ENCODE results near the gene EPHB1.
"Not testable (repeated sequence)": the region's sequence is repeated elsewhere in the genome, so short reads cannot be mapped to it uniquely, and the experiment has no call there.

The EPHB1 gene

DNA sequence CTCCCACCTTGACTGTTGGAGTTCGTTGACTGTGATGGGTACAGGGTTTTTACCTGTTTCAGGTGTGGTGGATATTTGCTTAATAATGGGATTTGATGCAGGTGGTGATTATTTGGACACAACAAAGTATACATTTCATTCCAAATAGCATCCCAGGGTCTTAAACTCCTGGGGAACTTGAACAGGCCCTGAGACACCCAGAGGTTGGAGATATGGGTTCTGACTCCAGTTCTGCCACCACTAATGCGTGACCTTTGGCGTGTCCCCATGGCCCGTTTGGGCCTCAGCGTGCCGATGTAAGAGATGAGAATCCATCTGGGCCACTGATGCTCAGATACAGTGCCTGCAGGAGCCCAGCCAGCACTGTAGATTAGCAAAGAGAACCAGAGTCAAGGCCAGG is 264.5 kb downstream of the EPHB1 start:
- no peak for DNase-seq

DNA sequence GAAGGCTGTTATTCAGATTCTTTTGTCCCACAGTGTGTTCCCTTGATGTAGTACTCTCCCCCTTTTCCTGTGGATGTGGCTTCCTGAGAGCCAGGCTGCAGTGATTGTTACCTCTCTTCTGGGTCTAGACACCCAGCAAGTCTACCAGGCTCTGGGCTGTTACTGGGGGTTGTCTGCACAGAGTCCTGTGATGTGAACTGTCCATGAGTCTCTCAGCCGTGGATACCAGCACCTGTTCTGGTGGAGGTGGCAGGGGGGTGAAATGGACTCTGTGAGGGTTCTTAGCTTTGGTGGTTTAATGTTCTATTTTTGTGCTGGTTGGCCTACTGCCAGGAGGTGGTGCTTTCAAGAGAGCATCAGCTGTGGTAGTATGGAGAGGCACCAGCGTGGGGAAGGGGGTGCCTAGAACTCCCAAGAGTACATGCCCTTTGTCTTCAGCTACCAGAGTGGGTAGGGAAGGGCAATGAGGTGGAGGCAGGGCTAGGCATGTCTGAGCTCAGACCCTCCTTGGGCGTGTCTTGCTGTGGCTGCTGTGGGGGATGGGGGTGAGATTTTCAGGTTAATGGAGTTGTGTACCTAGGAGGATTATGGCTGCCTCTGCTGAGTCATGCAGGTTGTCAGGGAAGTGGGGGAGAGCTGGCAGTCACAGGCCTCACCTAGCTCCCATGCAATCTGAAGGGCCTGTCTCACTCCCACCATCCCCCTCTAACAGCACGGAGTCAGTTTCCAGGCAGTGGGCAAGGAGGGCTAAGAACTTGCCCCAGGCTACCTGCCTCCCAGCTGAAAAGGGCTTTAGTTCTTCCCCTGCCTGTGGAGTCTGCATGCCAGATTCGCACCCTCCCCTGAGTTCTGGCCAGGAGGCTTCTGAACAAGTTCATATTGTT is 272.0 kb downstream of the EPHB1 start:
- DNase-seq = not testable (repeated sequence)

DNA sequence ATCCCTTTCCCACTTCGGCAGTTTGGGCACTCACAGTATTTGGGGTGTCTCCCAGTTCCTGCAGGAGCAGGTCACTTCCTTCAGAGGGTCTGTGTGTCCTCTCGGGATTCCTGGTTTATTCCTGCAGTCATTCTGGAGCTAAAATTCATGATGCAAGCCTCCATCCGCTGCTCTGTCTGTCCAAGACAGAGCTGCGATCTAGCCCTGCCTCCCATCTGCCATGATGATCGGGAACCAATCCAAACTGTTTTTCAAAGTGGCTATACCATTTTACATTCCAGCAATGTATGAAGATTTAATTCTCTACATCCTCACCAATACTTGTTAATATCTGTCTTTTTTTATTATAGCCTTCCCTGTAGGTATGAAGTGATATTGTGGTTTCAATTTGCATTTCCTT is 273.0 kb downstream of the EPHB1 start:
- DNase-seq = no peak

DNA sequence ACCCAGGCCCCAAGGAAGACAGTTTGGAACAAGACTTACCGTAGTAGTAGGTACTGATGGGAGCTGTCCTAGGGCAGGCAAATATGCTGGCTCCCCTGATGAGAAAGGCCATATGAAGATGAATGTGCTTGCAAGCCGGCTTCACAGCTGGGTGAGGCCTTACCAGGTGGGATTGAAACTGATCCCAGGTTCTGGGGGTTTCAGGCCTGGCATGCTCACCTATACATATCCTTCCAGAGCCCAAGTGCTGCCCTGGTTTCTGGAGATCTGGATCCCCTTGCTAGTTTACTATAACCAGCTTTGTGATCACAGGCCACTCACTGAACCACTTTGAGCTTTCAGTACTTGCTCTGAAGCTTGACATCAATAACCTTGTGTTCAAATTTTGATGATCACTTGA is 274.3 kb downstream of the EPHB1 start:
- no peak for DNase-seq

DNA sequence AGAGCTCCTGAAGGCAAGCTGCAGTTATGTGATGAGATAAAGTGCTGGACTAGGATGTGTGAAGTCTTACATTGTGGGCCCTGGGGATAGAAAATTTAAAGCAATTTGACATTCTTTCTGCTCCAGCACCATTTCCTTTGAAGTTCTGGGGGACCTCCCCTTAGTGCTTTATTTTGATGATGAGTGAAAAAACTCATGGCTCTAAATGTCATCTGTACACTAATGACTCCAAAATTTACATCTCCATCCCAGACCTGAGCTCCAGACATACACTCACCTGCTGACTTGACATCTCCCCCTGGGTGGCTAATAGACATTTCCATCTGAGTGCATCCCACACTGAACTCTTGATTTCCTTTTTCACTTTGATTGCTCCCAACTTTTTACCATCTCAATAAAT is 276.4 kb downstream of the EPHB1 start:
- no peak for DNase-seq

DNA sequence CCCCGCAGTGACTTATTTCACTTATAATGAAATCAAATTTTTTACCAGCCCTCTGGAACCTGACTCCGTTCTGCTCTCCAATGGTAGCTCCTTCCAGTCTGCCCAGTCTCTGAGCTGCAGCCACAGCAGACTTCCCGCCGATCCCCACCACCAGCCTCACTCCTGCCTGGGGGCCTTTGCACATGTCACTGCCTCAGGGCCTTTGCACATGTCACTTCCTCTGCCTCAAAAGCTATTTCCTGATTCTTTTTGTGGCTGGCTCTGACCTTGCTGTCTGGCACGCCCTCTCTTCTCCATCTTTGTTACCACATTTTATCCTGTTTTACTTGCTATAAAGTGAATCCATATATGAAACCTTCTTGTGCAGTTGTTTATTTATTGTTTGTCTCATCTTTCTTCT is 277.4 kb downstream of the EPHB1 start:
- DNase-seq = no peak

DNA sequence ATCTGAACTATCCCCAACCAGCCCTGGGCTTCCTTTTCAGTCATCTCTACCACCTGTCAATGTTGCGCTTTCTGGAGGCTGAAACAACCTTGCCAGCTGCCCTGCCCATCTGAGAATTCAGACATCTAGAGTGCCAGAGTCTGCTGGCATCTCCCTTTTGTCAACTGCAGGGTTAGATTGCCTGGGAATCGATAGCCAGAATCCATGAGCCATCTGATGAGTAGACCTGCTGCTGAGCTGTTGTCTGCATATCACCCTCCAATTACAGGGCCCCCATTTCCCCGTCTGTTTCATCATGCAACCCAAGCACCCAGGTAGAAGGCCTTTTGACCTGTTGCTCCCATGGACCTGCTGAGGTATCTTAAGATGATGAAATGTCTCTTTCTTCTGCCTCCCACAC is 280.1 kb downstream of the EPHB1 start:
- no peak for DNase-seq

DNA sequence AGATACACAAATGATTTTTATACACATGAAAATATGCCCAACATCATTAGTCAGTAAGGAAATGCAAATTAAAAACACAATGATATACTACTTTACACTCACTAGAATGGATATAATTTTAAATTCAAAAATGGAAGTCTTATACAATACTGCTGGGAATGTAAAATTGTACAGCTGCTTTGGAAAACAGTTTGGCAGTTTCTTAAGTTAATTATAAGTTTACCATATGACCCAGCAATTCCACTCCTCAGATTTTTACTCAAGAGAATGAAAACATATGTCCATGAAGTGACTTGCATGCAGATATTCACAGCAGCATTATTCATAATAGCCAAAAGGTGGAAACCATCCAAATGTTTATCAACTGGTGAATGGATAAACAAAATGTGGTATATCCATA is 281.3 kb downstream of the EPHB1 start:
- no peak for DNase-seq

DNA sequence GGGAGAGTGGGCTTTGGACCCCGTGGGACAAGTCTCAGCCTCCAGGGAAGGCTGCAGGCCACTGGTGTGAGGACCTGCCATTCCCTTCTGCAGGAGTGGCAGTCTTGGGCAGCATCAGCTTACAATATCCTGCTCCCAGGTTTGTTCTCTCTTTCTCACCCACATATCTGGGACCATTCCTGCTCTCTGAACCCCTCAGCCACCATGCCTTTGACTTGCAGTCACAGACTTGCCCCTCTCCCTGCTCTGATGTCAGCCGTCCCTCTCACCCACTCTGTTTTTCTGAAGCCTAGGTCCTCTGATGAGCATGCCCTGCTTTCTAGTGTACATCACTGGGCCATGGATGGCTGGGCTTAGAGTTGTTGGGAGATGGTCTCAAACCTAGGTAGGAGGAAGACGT is 282.1 kb downstream of the EPHB1 start:
- DNase-seq = no peak

DNA sequence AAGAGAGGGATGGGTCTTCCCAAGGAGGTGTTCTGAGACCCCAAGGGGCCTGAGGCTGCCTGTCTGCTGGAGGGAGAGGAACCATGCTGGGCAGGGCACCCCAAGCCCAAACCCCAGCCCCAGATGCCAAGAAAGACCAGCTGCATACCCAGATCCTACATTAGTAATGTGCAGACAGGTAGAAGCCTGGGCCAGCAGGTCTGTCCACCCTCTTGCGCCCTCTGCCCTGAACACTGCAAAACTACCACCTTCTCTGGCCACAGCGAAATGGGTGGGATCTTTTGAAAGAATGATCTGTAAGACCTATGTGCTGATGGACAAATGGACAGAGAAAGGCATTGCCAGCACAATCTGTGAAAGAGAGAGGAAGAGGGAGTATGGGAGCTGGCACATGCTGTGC is 283.2 kb downstream of the EPHB1 start:
- no peak for DNase-seq

DNA sequence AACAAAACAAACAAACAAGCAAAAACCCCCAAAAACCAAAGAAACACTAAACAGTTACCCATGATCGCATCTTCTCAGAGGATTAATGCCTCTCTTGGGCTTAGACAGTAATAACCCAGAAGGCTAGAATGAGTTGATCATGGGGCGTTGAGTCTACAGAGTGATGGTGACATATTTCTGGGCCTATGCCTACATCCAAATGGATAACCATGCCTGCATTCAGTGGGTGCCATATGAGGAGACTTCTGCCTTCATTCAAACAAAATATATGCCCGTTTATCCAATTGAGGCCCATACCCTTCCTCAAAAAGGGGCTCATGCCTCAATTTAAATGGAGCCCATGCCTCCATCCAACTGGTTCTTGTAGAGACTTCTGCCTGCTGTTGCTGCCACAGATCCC is 284.0 kb downstream of the EPHB1 start:
- no peak for DNase-seq

DNA sequence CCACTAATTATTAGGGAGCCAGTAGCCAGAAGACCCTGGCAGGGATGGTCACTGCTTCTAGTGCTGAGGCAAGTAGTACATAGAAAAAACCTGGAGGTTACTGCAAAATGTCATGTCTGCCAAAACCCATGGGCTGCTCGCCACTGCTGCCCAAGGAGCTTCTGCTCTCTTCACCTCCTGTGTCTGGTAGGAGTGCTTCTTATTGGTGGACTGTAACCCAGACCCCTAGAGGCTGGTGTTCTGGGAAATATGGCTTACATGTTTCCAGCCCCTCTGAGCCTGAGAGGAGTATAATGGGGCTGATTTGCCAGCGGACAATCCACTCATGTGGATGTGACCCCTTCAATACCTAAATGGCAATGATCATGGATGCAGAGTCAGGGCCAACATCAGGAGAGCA is 286.4 kb downstream of the EPHB1 start:
- no peak for DNase-seq

DNA sequence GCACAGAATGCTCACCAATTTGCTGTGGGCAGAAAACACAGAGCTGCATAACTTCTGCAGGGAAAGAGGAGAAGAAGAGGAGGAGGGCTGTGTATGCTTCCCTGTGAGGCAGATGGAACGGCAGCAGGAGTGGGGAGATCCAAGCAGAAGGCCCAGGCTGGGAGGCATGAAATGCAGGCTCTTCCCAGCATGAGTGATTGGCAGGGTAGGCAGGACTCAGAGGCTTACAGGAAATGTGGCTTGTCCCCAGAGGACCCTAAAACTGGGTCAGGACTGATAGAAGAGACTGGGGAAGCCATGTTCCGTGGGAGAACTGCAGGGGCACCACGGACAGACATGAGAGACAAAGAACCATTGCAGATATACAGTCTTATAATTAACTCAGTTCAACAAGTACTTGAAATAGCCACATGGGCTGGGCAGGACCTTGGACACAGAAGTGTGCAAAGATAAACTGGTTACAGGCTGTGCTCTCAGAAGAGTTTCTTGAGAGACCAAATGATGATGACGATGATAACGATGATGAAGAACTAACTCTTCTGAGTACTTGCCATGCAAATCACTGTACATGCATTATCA is 286.9 kb downstream of the EPHB1 start:
- peak; percentile 50 for DNase-seq

DNA sequence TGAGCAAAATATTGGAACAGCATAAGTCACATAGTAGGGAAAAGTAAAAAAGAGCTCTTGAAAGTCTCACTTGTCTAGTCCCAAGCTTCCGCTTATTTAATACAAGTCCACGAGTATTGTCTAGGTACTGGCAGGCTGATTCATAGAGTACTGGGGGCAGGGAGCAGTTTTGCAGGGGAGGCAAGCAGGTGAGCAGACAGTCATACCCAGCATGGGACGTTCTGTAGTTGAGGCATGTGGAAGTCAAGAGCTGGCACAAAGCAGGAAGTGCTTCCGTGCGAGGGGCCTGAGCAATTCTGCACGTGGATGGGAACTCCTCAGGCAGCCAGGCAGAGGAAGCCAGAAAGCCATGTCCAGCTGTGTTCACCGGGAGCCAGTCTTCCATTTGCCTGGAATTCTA is 287.6 kb downstream of the EPHB1 start:
- DNase-seq = no peak

DNA sequence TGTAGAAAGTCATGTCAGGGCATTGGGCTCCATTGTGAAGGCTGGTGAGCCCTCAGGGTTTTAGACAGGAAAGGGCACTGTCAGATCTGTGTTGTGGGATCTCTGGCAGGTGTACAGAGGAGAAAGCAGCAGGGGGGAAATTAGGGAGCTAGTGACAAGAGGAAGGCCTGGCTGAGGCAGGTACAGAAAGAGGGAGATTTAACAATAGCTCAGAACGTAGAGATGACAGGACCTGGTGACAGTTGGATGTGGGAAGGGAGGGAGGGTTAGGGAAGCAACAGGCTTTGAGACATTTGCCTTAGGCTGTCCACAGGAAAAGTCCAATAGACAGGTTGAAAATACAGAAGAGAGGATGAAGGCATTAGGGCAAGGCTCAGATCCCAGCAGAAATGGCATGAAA is 288.1 kb downstream of the EPHB1 start:
- no peak for DNase-seq

DNA sequence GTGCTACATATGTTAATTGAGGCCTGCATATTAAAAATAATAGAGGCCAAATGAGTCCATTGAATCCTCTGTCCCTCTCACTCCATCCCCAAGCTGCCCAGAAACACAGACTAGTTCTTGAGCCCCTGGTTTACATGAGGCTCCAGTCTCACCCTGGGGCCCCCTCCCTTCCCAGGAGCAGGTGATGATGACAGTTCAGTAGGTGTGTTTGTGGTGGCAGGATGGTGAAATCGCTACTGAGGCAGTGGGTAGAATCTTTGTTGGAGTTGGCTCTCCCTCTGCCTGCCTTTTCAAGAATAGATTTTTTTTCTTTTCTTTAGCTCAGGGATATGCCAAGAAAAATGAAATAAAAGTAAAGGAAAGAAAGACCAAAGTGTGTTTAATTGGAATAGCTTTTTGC is 288.7 kb downstream of the EPHB1 start:
- DNase-seq = no peak

DNA sequence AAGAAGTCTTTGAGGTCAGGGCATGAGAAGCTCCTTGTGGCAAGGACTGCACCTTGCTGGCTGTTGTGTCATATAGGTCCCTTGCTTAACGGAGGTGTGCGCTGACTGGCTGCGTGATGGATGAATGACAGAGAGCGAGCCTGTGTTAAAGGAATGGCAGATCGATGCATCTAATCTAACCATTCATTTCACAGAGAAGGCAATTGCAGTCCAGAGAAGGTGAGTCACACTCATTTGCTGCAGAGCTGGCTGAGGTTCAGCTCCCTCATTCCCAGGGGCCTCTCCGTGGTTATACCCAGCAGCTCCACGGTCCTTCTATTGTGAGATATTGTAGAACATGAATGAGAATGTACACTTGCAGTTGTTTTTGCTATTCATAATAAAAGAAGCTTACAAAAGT is 289.3 kb downstream of the EPHB1 start:
- DNase-seq = no peak

DNA sequence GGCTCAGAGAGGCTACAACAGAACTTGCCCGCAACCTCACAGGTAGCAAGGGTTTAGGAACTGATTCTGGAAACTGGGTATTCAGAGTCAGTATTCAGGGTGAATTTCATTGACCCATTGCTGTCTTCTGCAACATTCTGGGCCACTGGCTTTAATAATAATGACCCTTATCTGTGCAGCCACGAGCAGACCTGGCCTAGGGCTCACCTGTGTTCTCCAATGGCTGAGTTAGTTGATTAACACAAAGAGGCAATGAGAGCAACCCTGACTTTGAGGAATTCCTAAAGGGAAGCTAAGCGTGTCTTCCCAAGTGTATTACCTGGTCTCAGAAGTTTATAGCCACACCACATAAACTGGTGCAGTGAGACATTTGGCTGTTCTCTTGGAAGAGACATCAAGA is 289.9 kb downstream of the EPHB1 start:
- DNase-seq = no peak

DNA sequence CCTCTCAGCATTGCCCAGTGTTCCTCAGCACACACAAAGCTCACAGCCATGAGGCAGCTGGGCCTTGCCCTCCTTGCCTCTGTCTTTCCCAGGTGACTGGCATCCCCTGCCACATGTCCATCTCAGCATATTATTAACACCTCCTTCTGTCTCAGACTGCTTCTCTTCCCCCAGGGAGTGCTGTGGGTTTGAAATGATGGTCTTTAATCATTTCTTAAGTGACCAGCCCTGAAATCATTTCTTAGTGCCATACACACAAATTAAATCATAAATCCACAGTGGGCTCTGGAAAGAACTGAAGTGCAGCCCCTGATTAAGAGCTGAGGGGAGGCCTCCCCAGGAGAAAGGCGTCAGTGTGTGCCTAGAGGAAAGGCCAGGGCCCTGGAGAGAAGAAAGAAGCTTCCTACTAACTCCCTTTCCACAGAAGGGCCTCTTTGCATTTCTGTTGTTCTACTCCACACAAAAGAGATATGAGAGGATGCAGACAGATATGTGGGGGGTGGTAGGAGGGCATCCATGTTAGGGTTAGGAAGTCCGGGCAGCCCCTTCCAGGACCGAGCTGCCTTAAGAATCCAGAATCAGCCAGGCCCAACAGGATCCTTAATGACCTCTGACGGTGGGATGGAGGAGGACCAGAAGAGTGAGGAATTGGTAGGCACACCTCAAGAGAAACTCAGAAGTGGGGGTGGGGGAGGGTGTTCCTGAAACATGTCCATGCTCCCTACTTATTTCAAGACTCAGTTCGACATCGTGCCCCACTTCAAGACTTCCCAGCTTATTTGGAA is 290.8 kb downstream of the EPHB1 start:
- no peak for DNase-seq

DNA sequence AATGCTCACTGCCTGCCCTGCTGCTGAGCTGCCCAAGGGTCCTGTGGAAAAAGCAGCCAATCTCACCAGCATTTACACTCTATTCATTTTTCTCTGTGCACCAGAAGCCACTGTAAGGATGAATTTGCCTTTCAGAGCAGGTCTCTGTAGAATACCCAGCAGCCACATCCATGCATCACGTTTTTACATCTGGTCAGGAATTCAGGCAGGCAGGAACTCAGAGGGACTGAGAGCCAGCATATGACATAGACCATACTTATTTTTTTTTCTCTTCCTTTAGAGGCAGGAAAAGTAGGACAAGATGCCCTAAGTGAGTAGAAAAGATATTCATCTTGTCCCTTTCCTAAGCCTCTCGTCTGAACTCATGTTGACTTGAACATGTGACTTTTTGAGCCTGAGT is 292.7 kb downstream of the EPHB1 start:
- DNase-seq = no peak

DNA sequence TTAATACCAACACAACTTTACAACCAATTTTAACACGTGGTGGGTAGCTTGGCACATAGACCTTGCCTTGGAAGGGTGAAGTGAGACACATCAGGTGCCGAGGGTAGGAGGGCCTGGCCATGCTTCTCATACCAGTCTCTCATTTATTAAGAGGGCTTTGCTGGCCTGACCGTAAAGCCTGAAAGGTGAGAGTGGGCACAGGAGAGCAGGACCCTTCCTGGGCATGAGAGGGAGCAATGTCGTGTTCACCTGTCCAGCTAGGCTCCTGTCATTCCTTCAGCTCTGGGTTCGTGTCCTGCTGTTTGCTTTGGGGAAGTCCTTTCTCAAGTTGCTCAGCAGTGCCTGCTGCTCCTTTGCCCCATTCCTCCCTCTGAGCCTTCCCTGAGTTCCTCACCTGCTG is 294.4 kb downstream of the EPHB1 start:
- DNase-seq = no peak

DNA sequence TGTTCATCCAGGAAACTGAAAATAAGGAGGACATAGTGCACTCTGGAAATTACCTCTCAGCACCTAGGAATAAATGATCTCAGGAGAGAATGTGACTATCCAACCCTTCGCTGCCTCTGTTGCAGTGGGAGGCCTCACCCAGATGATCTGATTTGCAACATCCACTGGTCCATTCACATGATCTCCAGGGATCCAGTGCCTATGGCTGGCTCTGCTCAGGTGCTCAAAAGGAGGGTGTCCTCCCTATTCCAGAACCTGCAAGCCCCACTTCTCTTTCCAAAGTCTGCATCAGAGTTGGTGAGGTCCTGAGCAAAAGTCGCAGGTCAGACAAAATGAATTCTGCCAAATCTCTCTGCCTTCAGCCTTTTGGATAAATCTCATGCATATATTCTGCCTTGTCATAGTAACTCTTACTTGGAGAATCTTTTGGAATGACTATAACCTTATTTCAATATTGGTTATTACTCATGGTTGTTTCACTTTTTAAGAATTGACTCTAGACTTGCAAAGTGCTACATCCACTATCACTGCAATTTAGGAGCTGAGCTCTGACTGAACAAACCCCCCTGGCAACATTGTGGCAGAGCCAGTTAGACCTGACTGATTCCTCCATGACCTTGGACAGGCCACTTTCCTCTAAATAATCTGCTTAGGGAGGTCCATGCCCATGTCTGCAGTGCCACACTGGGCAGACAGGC is 295.1 kb downstream of the EPHB1 start:
- DNase-seq = no peak

DNA sequence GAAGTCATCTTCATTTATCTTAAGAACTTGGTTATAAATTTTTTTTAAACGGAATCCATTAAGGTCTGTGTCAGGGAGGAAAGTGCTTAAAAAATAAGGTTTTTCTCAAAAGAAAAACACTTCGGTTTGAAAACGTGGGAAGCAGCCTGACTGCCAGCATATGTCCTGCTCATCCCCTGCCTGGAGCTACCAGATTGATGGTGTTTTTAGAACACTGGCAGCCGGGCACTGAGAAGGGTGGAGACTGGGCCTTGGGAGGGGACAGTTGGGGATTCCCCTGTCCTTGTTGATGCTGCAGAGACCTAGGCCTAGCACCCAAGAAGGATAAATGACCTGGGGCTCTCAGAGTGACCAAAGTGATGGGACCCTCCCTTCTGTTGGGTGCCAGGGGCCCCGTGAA is 296.9 kb downstream of the EPHB1 start:
- DNase-seq = no peak

DNA sequence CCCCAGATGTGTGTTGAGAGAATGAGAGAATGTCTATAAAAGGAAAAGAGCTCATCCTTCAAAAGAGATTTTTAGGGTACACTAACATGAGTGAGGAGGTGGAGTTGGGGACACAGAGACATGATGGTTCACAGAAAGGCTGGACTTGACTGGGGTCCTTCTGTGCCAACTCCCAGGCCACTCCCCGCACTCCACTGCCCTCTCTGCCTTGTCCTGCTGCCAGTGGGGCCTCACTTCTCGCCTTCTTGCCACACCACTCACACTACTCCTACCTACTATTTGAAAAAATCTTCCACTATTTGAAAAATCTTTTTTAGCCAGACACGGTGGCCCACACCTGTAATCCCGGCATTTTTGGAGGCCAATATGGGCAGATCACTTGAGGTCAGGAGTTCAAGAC is 298.1 kb downstream of the EPHB1 start:
- DNase-seq = no peak
